Head of caudate nucleus (tissue), 42 donors: Measurements from ENCODE around the gene EEF2KMT.
"Not testable (repeated sequence)": the region's sequence is repeated elsewhere in the genome, so short reads cannot be mapped to it uniquely, and the experiment has no call there.

Experiments used
- DNase-seq, 42 donors: peaks; one replicate each; pipeline versions ENCODE4 v3.0.0 to v3.0.0-alpha.2; 2020 to 2021; ENCODE audit warnings: mixed read lengths in 7 of 42
- intact Hi-C: fragments of 100-400 bp; cut with DNase I; formaldehyde crosslinking; loops from one replicate; pipeline ENCODE4 v1.15.0; 2022

Gene EEF2KMT

GRCh38 chr16:5098221-5099159 is 895 bp upstream of the EEF2KMT start:
- intact Hi-C loops = not testable (repeated sequence)
- DNase-seq = peak; percentile 15 to 99 (median 65)

- DNase-seq = peak in 41 of 42 donors; percentile 12 to 82 (median 49)
- intact Hi-C loops = not testable (repeated sequence)
These were observed 530 bp downstream of the EEF2KMT start for GRCh38 chr16:5097061-5097469.

- DNase-seq, intact Hi-C loops: not testable (repeated sequence)
These were observed 1.0 kb downstream of the EEF2KMT start for GRCh38 chr16:5096437-5097060.

- peak in 33 of 42 donors; percentile 12 to 84 (median 48) for DNase-seq
- intact Hi-C loops = not testable (repeated sequence)
These were observed 2.3 kb downstream of the EEF2KMT start for GRCh38 chr16:5095145-5095830.

GRCh38 chr16:5093746-5094145 is 3.8 kb downstream of the EEF2KMT start:
- intact Hi-C loops, DNase-seq: not testable (repeated sequence)

- DNase-seq, intact Hi-C loops: not testable (repeated sequence)
These were observed 4.5 kb downstream of the EEF2KMT start for GRCh38 chr16:5093081-5093480.

GRCh38 chr16:5090592-5090991 is 7.0 kb downstream of the EEF2KMT start:
- intact Hi-C loops, DNase-seq: not testable (repeated sequence)

GRCh38 chr16:5089911-5090555 is 7.6 kb downstream of the EEF2KMT start:
- intact Hi-C loops, DNase-seq: not testable (repeated sequence)

GRCh38 chr16:5088936-5089335 is 8.7 kb downstream of the EEF2KMT start:
- DNase-seq = not testable (repeated sequence)

GRCh38 chr16:5088086-5088790 is 9.4 kb downstream of the EEF2KMT start:
- intact Hi-C loops, DNase-seq: not testable (repeated sequence)

More at GRCh38 chr16:5088936-5089335, 8.7 kb downstream of the EEF2KMT start:
- intact Hi-C loops = not testable (repeated sequence)

GRCh38 chr16:5085716-5086115 is 11.9 kb downstream of the EEF2KMT start:
- intact Hi-C loops, DNase-seq: not testable (repeated sequence)

- DNase-seq = peak in 40 of 42 donors; percentile 32 to 84 (median 68)
- intact Hi-C loops = not testable (repeated sequence)
These were observed 12.8 kb downstream of the EEF2KMT start for GRCh38 chr16:5084802-5085201.

GRCh38 chr16:5084099-5084731 is 13.4 kb downstream of the EEF2KMT start:
- intact Hi-C loops = not testable (repeated sequence)

GRCh38 chr16:5083646-5084045 is 13.9 kb downstream of the EEF2KMT start:
- DNase-seq, intact Hi-C loops: not testable (repeated sequence)

More at GRCh38 chr16:5084099-5084731, 13.4 kb downstream of the EEF2KMT start:
- DNase-seq = not testable (repeated sequence)

- intact Hi-C loops, DNase-seq: not testable (repeated sequence)
These were observed 16.6 kb downstream of the EEF2KMT start for GRCh38 chr16:5080996-5081395.

- intact Hi-C loops, DNase-seq: not testable (repeated sequence)
These were observed 17.1 kb downstream of the EEF2KMT start for GRCh38 chr16:5080461-5080860.

- DNase-seq = no peak
- intact Hi-C loops = no loop called here
These were observed 19.0 kb downstream of the EEF2KMT start for GRCh38 chr16:5078626-5079025.

- intact Hi-C loops = no loop called here
- DNase-seq = no peak
These were observed 20.3 kb downstream of the EEF2KMT start for GRCh38 chr16:5077304-5077703.
